Activated naive CD8-positive, alpha-beta T cell treated with anti-CD3 and anti-CD28 coated beads for 36 hours (primary cell): ENCODE results near the gene TBL1XR1. TPM values are rescaled to one million over a fixed set of nuclear protein-coding genes. Genes with fewer than 3 reads are reported as not detected.
A peak's percentile ranks its signal among the peaks of the same experiment; 100 is the strongest.
"Not testable (repeated sequence)": the region's sequence is repeated elsewhere in the genome, so short reads cannot be mapped to it uniquely, and the experiment has no call there.

ENCODE experiments used
- DNase-seq: peaks from one replicate; pipeline ENCODE4 v3.0.0; 2021
- H3K27ac Mint-ChIP-seq: one replicate; pipeline ENCODE4 v1.8.0; 2022; ENCODE audit warnings: mild to moderate bottlenecking, moderate library complexity, mixed read lengths
- H3K27me3 Mint-ChIP-seq: one replicate; pipeline ENCODE4 v1.8.0; 2022; ENCODE audit warnings: mild to moderate bottlenecking, mixed read lengths
- H3K36me3 Mint-ChIP-seq: one replicate; pipeline ENCODE4 v1.8.0; 2021; ENCODE audit warnings: mild to moderate bottlenecking, mixed read lengths
- H3K4me1 Mint-ChIP-seq: one replicate; pipeline ENCODE4 v1.8.0; 2021; ENCODE audit warnings: mixed read lengths
- H3K4me3 Mint-ChIP-seq: one replicate; pipeline ENCODE4 v1.8.0; 2022; ENCODE audit warnings: mild to moderate bottlenecking, moderate library complexity, mixed read lengths
- H3K9me3 Mint-ChIP-seq: one replicate; pipeline ENCODE4 v1.8.0; 2022; ENCODE audit warnings: mixed read lengths
- total RNA-seq, 2 experiments: library from RNA; stranded (reverse); gene quantifications; one replicate each; pipeline ENCODE4 v1.2.3, GENCODE V29; 2021

Gene TBL1XR1
- total RNA-seq, 2 experiments from 2014 or later: 204 to 227 TPM

DNA sequence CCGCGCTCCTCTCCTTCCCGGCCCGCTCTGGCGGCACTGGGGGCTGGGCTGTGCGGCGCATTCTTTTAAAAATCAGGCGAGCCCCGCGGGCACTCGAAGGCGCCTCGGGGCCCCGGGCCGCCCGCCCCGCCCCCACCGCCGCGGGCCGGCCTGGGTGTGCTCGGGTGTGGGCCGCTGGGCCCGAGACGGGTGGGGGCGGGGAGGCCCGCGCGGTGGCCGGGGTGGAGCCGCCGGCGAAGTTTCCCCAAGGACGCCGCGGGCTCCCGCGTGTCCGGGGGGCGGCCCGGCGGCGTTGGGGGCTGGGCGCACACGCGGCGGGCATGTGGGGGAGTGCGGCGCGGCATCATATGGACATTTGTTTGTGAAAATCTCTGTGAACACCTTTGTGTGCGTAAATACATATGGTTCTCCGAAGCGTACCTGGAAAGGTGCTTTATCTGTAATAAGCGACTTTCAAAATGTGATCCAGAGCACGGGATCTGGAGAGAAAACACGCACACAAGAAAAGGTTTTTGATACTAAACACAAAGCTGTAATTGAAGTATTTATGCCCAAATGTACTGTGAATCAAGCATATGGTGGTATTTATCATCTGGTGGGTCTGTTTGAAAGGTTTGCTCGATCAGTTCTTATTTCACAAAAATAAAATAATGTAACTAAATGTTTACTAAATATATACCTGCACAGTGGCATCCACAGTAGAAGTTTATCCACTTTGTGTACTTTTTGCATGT is 612 bp upstream of the TBL1XR1 start:
- Mint-ChIP-seq H3K27ac (peak overlapping the region; percentile 93), H3K27me3 (peaks cover 4% of the 10 kb centered on the region), H3K36me3 (peaks cover 31% of the 10 kb centered on the region), H3K9me3 (peaks cover 2% of the 10 kb centered on the region), H3K4me1 (peaks cover 60% of the 10 kb centered on the region), H3K4me3 (peak overlapping the region; percentile 67)
- DNase-seq: peak; percentile 76

- H3K4me3 Mint-ChIP-seq: peak overlapping the region; percentile 95
Measured at GRCh38 chr3:177196456-177197040, 734 bp downstream of the TBL1XR1 start.

DNA sequence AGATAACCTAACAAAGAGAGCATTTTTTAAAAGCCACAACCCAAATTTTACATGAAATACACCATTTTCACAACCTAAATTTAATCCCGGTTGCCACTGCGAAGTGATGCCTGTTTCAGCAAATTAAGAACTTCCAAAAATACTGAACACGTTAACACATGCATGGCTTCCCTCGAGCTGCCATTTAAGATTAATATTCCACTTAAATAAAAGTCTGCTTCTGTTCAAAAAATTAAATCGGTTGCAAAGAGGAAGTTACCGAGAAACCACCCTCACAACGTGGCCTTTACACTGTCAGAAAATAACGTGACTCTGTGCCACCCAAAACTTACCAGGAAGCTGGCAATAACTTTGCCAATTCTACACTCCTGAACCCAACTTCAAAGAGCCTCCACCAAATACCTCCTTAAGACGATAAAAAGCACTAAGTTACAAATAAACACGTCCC is 1.2 kb downstream of the TBL1XR1 start:
- H3K27ac Mint-ChIP-seq: peak overlapping the region; percentile 97
- no peak for DNase-seq
- H3K27me3 Mint-ChIP-seq: peaks cover 4% of the 10 kb centered on the region
- H3K36me3 Mint-ChIP-seq: peaks cover 48% of the 10 kb centered on the region
- peaks cover 59% of the 10 kb centered on the region for H3K4me1 Mint-ChIP-seq
- peak overlapping the region; percentile 95 for H3K4me3 Mint-ChIP-seq
- H3K9me3 Mint-ChIP-seq: no peaks in the 10 kb centered on the region

More at GRCh38 chr3:177196456-177197040, 734 bp downstream of the TBL1XR1 start:
- peak; percentile 45 for DNase-seq
- no peaks in the 10 kb centered on the region for H3K9me3 Mint-ChIP-seq
- peaks cover 58% of the 10 kb centered on the region for H3K4me1 Mint-ChIP-seq
- H3K27me3 Mint-ChIP-seq: peaks cover 4% of the 10 kb centered on the region
- peaks cover 44% of the 10 kb centered on the region for H3K36me3 Mint-ChIP-seq
- peak overlapping the region; percentile 97 for H3K27ac Mint-ChIP-seq

GRCh38 chr3:177195242-177195991 is 1.9 kb downstream of the TBL1XR1 start:
- Mint-ChIP-seq H3K4me1 (peaks cover 61% of the 10 kb centered on the region), H3K27ac (peak overlapping the region; percentile 97), H3K36me3 (peaks cover 52% of the 10 kb centered on the region), H3K4me3 (peak overlapping the region; percentile 95), H3K9me3 (no peaks in the 10 kb centered on the region), H3K27me3 (peaks cover 4% of the 10 kb centered on the region)
- no peak for DNase-seq

DNA sequence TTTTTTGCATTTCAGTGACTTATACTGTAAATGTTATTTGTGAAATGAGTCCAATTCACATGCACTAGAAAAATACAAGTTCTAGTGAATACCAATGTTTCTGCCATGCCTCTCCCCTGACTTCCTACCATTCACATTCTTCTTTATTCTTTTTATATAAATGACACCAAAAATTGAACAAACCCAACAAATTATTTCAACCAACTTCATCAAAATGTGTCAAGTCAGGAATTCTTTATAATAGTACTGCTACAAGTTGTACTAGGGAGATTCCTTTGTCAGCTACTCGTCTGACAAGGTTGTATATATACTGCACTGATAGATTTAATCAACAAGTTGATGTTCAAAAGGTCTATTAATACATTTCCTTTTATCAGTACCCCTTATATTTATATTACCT is 3.0 kb downstream of the TBL1XR1 start:
- H3K27me3 Mint-ChIP-seq: peaks cover 4% of the 10 kb centered on the region
- H3K4me1 Mint-ChIP-seq: peaks cover 54% of the 10 kb centered on the region
- no peak for DNase-seq
- H3K27ac Mint-ChIP-seq: peak overlapping the region; percentile 97
- no peaks in the 10 kb centered on the region for H3K9me3 Mint-ChIP-seq
- peaks cover 49% of the 10 kb centered on the region for H3K36me3 Mint-ChIP-seq
- peak overlapping the region; percentile 95 for H3K4me3 Mint-ChIP-seq

DNA sequence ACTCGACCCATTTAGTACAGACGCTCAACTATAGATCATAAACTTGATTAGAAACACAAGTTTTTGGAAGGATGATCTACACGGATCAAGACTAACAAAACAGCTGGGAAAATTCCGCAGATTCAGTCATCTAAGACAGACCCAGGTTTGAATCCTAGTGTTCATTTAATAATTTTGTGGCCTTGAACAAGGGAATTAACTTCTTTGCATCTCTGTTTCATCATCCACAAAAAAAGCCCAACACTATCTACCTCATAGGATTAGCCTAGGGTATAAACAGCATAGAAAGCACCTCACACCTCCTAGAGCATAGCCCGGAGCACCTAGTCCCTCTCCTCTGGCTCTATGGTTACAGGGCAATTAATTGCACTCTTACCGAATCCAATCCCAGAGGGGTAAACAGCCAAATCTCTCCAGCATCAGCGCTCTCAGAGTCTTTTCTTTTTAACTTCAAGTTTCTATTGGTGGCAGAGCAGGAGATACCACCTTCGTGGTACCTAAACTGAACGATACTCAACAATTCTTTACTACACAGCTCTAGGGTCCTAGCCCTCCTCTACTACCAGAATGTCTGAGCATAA is 3.5 kb downstream of the TBL1XR1 start:
- peaks cover 49% of the 10 kb centered on the region for H3K4me1 Mint-ChIP-seq
- H3K9me3 Mint-ChIP-seq: no peaks in the 10 kb centered on the region
- peak overlapping the region; percentile 95 for H3K4me3 Mint-ChIP-seq
- H3K36me3 Mint-ChIP-seq: peaks cover 49% of the 10 kb centered on the region
- DNase-seq: no peak
- peaks cover 4% of the 10 kb centered on the region for H3K27me3 Mint-ChIP-seq
- H3K27ac Mint-ChIP-seq: peak overlapping the region; percentile 97

DNA sequence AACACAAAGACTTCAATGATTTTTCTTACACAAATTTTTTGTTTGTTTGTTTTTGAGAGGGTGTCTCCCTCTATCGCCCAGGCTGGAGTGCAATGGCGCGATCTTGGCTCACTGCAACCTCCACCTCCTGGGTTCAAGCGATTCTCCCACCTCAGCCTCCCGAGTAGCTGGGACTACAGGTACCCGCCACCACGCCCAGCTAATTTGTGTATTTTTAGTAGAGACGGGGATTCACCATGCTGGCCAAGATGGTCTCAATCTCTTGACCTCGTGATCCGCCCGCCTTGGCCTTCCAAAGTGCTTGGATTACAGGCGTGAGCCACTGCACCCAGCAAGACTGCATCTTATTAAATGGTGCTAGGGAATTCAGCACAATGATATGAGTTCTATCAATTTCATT is 4.0 kb downstream of the TBL1XR1 start:
- Mint-ChIP-seq H3K4me3 (peak overlapping the region; percentile 95), H3K4me1 (peaks cover 48% of the 10 kb centered on the region), H3K36me3 (peaks cover 53% of the 10 kb centered on the region), H3K27ac (peak overlapping the region; percentile 97)
- H3K27me3 Mint-ChIP-seq, H3K9me3 Mint-ChIP-seq, DNase-seq: not testable (repeated sequence)

DNA sequence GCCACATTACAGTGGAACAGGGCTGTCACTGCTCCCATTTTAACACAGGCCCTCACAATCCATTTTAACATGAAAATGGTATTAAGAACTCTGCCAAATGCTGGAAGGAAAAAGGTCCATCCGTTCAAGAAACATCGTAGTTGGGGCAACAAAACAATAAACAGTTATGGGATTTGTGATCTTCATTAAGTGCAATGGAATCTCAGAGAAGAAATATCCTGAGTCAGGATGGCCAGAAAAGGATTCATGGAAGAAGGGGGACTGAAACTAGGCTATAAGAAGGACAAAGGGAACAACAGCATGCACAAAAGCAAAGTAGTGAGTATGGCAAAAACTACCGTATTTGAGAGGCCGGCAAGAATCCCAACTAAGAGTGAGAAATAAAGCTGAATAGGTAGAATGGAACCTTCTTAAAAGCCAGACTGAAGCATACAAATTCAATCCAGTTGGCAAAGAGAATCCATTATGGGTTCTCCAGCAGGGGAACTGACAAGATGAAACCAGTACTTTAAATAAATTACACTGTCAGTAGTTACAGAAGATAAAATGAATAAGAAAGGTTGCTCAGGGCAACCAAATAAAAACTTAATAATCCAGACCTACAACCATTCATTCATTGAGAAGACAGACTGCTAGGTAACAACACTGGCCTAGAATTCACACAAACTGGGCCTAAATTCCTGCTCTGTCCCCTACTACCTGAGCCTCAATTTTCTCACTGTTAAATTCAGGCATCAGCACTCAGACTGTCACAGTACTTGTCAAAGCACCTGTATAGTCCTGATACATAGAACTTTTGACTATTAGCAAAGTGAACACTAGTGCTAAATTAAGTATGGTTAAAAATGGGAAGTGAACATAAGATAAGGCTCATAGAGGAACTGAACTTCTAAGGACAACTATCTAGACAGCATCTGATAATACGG is 6.3 kb downstream of the TBL1XR1 start:
- H3K27me3 Mint-ChIP-seq: no peaks in the 10 kb centered on the region
- no peak for DNase-seq
- H3K27ac Mint-ChIP-seq: peak overlapping the region; percentile 28
- H3K4me1 Mint-ChIP-seq: peaks cover 61% of the 10 kb centered on the region
- H3K4me3 Mint-ChIP-seq: peak overlapping the region; percentile 15
- no peaks in the 10 kb centered on the region for H3K9me3 Mint-ChIP-seq
- H3K36me3 Mint-ChIP-seq: peaks cover 58% of the 10 kb centered on the region

DNA sequence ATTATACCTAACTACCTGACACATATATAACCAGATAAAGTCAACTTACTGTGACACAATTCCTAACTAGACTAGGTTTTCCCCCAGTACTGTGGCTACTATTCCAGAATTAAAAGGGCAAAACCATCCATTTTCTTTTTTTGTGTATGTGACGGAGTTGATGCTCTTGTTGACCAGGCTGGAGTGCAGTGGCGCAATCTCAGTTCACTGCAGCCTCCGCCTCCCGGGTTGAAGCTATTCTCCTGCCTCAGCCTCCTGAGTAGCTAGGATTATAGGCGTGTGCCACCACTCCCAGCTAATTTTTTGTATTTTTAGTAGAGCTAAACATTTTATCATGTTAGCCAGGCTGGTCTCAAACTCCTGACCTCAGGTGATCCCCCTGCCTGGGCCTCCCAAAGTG is 7.1 kb downstream of the TBL1XR1 start:
- not testable (repeated sequence) for H3K4me3 Mint-ChIP-seq, H3K9me3 Mint-ChIP-seq, H3K27ac Mint-ChIP-seq, DNase-seq, H3K27me3 Mint-ChIP-seq
- Mint-ChIP-seq H3K4me1 (peaks cover 64% of the 10 kb centered on the region), H3K36me3 (peaks cover 51% of the 10 kb centered on the region)

- not testable (repeated sequence) for DNase-seq, H3K27ac Mint-ChIP-seq, H3K9me3 Mint-ChIP-seq, H3K4me3 Mint-ChIP-seq, H3K27me3 Mint-ChIP-seq
- H3K36me3 Mint-ChIP-seq: peaks cover 46% of the 10 kb centered on the region
- peaks cover 63% of the 10 kb centered on the region for H3K4me1 Mint-ChIP-seq
Measured at GRCh38 chr3:177188325-177188724, 9.0 kb downstream of the TBL1XR1 start.

GRCh38 chr3:177186306-177186705 is 11.0 kb downstream of the TBL1XR1 start:
- DNase-seq: no peak
- peaks cover 33% of the 10 kb centered on the region for H3K36me3 Mint-ChIP-seq
- no peak overlapping the region for H3K4me3 Mint-ChIP-seq
- no peaks in the 10 kb centered on the region for H3K9me3 Mint-ChIP-seq
- H3K27me3 Mint-ChIP-seq: no peaks in the 10 kb centered on the region
- no peak overlapping the region for H3K27ac Mint-ChIP-seq
- H3K4me1 Mint-ChIP-seq: peaks cover 62% of the 10 kb centered on the region

DNA sequence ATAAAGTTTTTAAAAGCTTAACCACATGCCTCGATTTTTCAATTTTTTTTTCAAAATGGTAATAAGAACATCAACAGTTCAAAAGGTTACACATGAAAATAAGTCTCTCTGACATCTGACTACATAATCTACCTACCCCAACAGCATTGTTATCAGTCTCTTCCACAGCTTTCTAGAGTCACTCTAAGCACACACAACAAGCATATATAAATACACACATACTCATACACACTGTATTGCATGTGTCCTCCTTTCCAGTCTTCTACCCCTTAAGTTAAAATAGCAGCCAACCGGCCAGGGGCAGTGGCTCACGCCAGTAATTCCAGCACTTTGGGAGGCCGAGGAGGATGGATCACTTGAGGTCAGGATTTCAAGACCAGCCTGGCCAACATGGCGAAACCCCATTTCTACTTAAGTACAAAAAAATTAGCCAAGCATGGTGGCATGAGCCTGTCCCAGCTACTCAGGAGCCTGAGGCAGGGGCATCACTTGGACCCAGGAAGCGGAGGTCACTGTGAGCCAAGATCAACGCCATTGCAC is 12.2 kb downstream of the TBL1XR1 start:
- H3K4me1 Mint-ChIP-seq: peaks cover 60% of the 10 kb centered on the region
- peaks cover 37% of the 10 kb centered on the region for H3K36me3 Mint-ChIP-seq
- H3K9me3 Mint-ChIP-seq: peaks cover 3% of the 10 kb centered on the region
- H3K4me3 Mint-ChIP-seq: peak overlapping the region; percentile 7
- H3K27me3 Mint-ChIP-seq: no peaks in the 10 kb centered on the region
- peak overlapping the region; percentile 69 for H3K27ac Mint-ChIP-seq
- DNase-seq: no peak

GRCh38 chr3:177184602-177185001 is 12.7 kb downstream of the TBL1XR1 start:
- H3K27me3 Mint-ChIP-seq, DNase-seq, H3K9me3 Mint-ChIP-seq: not testable (repeated sequence)
- Mint-ChIP-seq H3K4me3 (peak overlapping the region; percentile 7), H3K27ac (peak overlapping the region; percentile 69), H3K36me3 (peaks cover 41% of the 10 kb centered on the region), H3K4me1 (peaks cover 63% of the 10 kb centered on the region)

- Mint-ChIP-seq H3K27me3 (no peaks in the 10 kb centered on the region), H3K9me3 (peaks cover 5% of the 10 kb centered on the region), H3K36me3 (peaks cover 54% of the 10 kb centered on the region), H3K4me3 (no peak overlapping the region), H3K4me1 (peaks cover 67% of the 10 kb centered on the region), H3K27ac (no peak overlapping the region)
- no peak for DNase-seq
Measured at GRCh38 chr3:177182352-177182751, 14.9 kb downstream of the TBL1XR1 start.
